Measurements from ENCODE around the gene HSD17B11.

Gene HSD17B11, protein sequence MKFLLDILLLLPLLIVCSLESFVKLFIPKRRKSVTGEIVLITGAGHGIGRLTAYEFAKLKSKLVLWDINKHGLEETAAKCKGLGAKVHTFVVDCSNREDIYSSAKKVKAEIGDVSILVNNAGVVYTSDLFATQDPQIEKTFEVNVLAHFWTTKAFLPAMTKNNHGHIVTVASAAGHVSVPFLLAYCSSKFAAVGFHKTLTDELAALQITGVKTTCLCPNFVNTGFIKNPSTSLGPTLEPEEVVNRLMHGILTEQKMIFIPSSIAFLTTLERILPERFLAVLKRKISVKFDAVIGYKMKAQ

DNA sequence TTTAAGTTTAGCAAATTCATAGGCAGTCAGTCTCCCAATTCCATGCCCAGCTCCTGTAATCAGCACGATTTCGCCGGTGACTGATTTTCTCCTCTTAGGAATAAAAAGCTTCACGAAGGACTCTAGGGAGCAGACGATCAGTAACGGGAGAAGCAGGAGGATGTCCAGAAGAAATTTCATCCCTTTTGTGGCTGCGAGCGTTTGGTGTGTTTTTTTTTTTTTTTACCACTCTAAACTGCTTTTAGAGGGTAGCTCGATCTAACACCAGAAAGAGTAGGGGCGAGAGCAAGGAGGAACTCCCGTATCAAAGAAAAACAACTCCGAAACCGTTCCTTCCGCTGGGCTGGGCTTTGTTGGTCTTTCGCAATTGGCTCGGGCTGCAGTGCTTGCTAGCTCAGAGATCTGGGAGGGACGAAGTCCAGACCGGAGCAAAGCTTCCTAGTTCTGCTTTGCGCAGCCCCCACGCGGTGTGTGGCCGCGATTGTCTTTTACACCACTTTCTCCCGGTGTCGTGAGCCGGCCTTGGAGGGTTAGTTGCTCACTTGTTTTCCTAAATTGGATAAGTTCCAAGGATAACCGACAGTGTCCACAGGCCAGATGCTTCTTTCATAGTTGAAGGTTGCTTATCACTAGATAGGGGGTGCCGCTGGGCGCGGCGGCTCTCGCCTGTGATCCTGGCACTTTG lies at the start of gene HSD17B11:
Gene HSD17B11, minus strand, starts transcription at position 298 of the 685 bp plus-strand sequence. Its CDS starts 118 bp downstream, at position 180.
- peak; percentile 98 for DNase-seq (ENCODE audit: low read depth)
- peak within 1 kb of the TSS; percentile 100 for H3K4me3 ChIP-seq (ENCODE audit: low read depth, low read length)
- TF ChIP-seq POLR2A (IDR thresholded peaks at IDR 0.05; ENCODE audit: extremely low read depth, insufficient read length) (peak; percentile 82), MYC (IDR thresholded peaks at IDR 0.05; ENCODE audit: low read depth, low read length) (no peak; the same call in none of the 2 replicates)
- TF ChIP-seq, protein P1, sequence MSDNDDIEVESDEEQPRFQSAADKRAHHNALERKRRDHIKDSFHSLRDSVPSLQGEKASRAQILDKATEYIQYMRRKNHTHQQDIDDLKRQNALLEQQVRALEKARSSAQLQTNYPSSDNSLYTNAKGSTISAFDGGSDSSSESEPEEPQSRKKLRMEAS (IDR thresholded peaks at IDR 0.05; ENCODE audit: low read depth, low read length), result peak; percentile 62; the same call in 1 of the 2 replicates
- TF ChIP-seq, protein P2, sequence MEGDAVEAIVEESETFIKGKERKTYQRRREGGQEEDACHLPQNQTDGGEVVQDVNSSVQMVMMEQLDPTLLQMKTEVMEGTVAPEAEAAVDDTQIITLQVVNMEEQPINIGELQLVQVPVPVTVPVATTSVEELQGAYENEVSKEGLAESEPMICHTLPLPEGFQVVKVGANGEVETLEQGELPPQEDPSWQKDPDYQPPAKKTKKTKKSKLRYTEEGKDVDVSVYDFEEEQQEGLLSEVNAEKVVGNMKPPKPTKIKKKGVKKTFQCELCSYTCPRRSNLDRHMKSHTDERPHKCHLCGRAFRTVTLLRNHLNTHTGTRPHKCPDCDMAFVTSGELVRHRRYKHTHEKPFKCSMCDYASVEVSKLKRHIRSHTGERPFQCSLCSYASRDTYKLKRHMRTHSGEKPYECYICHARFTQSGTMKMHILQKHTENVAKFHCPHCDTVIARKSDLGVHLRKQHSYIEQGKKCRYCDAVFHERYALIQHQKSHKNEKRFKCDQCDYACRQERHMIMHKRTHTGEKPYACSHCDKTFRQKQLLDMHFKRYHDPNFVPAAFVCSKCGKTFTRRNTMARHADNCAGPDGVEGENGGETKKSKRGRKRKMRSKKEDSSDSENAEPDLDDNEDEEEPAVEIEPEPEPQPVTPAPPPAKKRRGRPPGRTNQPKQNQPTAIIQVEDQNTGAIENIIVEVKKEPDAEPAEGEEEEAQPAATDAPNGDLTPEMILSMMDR (IDR thresholded peaks at IDR 0.05; ENCODE audit: low read depth, low read length), result no peak

DNA sequence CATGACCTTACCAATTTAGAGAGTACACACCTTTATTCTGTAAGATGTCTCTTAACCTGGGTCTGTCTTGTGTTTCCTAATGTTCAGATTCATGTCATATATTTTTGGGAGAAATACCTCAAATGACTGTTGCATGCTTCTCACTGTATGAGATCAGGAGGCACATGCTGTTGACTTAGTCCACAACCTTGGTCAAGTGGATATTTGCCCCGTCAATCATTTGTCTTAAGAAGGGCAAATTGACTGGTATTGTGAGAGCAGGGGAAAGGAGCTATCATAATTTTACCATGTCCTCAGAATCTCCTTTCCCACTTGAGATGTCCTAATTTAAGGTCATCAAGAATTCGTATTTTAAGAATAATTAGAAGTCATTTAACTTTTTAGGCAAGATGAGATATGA lies 42.4 kb upstream of the HSD17B11 start:
- DNase-seq (ENCODE audit: low read depth), result no peak
- TF ChIP-seq MYC (IDR thresholded peaks at IDR 0.05; ENCODE audit: low read depth, low read length) (no peak), POLR2A (IDR thresholded peaks at IDR 0.05; ENCODE audit: extremely low read depth, insufficient read length) (no peak)
- TF ChIP-seq, protein P2 (IDR thresholded peaks at IDR 0.05; ENCODE audit: low read depth, low read length), result no peak
- TF ChIP-seq, protein P1 (IDR thresholded peaks at IDR 0.05; ENCODE audit: low read depth, low read length), result no peak
- H3K4me3 ChIP-seq (ENCODE audit: low read depth, low read length), result no peak overlapping the region

DNA sequence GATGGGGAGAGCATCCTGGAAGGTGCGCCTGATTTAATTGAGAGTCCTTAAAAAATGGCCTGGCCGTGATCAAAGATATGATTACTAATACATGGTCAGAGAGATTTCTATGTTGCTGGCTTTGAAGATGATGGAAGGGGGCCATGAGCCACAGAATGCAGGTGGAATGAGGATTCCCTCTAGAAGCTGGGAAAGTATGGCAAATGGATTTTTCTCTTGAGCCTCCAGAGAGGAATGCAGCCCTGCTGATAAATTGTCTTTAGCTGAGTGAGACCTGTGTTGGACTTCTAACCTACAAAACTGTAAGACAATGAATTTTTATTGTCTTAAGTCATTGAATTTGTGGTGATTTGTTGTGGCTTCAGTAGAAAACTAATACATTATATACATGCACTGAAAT lies 39.0 kb upstream of the HSD17B11 start:
- TF ChIP-seq POLR2A (IDR thresholded peaks at IDR 0.05; ENCODE audit: extremely low read depth, insufficient read length), result no peak
- TF ChIP-seq, protein P2 (IDR thresholded peaks at IDR 0.05; ENCODE audit: low read depth, low read length), result no peak
- no peak for TF ChIP-seq MYC (IDR thresholded peaks at IDR 0.05; ENCODE audit: low read depth, low read length)
- TF ChIP-seq, protein P1 (IDR thresholded peaks at IDR 0.05; ENCODE audit: low read depth, low read length), result no peak
- no peak for DNase-seq (ENCODE audit: low read depth)
- no peak overlapping the region for H3K4me3 ChIP-seq (ENCODE audit: low read depth, low read length)

DNA sequence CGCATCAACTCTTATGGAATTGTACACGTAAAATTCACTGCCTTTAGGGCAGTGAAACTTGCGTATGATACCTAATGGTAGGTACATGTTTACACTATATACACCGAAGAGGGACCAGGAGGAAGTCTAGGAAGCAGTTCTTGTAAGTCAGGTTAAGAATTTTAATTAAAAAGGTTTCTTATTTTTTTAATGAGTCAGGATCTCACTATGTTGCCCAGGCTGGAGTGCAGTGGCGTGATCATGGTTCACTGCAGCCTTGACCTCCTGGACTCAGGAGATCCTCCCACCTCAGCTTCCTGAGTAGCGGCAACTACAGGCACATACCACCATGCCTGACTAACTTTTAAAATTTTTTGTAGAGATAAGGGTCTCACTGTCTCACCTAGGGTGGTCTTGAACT lies 38.0 kb upstream of the HSD17B11 start:
- TF ChIP-seq MYC (IDR thresholded peaks at IDR 0.05; ENCODE audit: low read depth, low read length) (no peak), POLR2A (IDR thresholded peaks at IDR 0.05; ENCODE audit: extremely low read depth, insufficient read length) (no peak)
- TF ChIP-seq, protein P2 (IDR thresholded peaks at IDR 0.05; ENCODE audit: low read depth, low read length), result no peak
- TF ChIP-seq, protein P1 (IDR thresholded peaks at IDR 0.05; ENCODE audit: low read depth, low read length), result no peak
- DNase-seq (ENCODE audit: low read depth), result no peak
- H3K4me3 ChIP-seq (ENCODE audit: low read depth, low read length), result no peak overlapping the region

DNA sequence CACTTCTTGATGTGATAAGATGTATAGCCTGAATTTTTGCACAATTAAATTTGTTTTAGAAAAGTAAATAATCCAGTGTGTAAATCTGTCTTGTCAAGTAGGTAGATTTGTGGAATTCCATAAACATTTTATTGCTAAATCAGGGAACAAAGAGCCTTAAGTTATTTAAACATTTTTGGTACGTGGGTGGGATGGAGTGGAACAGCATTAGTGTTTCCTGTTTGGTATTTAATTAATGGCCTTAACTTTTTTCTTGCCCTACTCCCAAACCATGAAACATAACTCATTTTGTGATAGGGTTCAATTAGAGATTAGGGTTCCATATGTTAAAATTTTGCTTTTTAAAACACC lies 36.5 kb upstream of the HSD17B11 start:
- DNase-seq (ENCODE audit: low read depth), result no peak
- TF ChIP-seq, protein P2 (IDR thresholded peaks at IDR 0.05; ENCODE audit: low read depth, low read length), result no peak
- TF ChIP-seq POLR2A (IDR thresholded peaks at IDR 0.05; ENCODE audit: extremely low read depth, insufficient read length) (no peak), MYC (IDR thresholded peaks at IDR 0.05; ENCODE audit: low read depth, low read length) (no peak)
- TF ChIP-seq, protein P1 (IDR thresholded peaks at IDR 0.05; ENCODE audit: low read depth, low read length), result no peak
- no peak overlapping the region for H3K4me3 ChIP-seq (ENCODE audit: low read depth, low read length)
